ENCODE results near the gene C13orf46.
"Not testable (repeated sequence)": the region's sequence is repeated elsewhere in the genome, so short reads cannot be mapped to it uniquely, and the experiment has no call there.

C13orf46 gene

DNA sequence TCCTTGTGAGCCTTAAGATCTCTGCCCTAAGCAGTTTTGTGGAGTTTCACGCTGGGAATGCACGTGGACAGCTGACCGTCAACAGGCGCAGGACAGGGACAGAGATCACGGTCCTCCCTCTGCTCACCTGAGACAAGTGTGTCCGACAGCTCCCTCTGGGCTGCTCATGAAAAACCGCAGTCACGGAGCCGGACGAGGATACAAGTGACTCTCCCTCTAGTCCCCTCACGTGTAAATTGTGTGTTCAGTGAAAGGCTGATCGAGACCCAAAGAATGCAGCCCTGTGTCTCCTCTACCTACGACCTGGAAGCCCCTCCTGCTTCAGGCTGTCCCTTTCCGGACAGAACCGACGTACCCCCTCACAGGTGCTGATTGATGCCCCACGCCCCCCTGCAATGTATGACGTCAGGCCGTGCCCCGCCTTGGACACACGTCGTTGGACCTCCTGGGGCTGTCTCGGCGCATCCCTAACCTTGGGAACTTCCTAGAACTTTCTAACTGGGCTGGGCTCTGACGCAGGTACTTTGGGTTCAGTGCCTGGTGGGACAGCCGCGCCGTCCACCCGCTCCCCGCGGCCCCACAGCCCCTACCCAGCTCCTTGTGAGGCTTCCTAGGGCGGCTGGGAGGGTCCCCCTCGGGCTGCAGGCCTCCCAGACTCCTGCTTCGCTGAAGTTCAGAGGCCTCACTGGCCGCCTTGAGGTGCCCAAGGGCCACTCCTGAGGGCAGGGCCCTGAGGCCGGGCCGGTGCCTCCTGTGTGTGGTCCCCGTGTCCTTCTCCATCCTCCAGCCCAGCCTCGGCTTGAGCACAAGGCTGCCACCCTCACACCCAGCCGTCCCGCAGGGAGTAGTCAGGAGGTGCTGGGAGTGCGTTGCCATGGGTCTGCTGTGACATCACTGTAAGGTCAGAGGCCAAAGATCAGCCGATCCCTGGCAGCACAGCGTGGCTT is at the start of gene C13orf46:
Gene C13orf46, minus strand, starts transcription at position 859 of the 947 bp plus-strand sequence. Its CDS starts 79 bp downstream, at position 780.
- no peak for DNase-seq

DNA sequence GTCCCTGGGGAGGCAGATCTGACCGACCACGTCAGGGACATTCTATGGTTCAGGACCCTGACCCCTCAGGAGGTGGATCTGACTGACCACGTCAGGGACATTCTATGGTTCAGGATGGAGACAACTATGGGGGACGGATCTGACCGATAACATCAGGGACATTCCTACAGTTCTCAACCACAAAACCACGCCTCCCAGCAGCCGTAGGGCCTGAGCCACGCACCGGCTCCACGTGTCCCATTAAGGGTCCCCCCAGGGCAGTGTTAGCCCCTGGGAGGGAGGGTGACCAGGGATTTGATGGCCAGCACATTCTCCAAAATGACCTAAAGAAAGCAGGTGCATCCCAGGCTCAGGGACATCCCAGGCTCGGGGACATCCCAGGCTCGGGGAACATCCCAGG is 49.0 kb upstream of the C13orf46 start:
- DNase-seq: no peak

DNA sequence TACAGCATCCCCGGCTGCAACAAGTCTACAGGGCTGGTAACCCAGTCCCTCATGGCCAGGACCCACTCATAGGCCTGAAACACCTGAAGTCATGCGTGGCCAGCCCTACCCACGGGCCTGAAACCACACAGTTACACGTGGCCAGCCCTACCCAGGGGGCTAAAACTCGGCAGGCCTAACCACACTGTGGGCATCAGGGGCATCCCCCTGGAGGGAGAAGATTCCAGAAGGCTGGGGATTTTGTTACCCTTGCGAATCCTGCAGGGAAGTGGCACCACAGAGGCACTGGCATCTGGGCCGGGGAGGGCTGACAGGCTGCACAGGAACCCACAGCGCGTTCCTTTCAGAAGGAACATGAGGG is 48.4 kb upstream of the C13orf46 start:
- DNase-seq: no peak

DNA sequence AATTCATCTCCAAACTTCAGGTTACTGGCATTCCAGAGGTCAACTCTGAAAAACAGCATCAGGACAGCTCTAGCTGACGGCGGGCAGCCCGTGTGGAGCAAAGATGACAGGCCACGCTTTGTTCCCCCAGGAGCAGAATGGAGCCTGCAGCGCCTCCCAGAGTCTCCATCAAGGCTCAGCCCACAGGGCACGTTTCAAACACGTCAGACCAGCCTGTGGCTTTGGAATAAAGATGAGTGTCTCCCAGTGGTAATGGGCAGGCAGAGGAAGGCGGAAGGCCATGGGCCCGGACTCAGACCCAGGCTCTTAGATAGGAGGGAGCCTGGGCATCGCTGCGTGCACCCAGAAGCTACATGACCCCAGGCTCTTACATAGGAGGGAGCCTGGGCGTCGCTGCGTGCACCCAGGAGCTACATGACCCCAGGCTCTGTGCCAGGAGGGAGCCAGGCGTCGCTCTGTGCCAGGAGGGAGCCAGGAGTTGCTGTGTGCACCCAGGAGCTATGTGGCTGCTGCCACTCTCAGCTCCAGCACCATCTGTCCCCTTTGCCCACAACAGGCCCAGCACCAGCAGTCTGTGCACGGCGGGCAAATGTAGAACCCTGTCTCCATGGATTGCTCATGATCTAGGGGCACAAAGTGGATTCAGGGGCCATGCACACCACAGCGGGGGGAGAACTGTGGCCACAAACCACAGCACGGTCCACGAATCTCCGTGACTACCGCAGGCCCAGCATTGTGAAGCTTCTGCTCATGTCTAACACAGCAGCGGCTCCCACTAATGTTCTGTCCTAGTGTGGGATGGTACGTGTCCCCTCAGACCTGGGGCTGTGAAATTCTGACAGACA is 47.8 kb upstream of the C13orf46 start:
- no peak for DNase-seq

DNA sequence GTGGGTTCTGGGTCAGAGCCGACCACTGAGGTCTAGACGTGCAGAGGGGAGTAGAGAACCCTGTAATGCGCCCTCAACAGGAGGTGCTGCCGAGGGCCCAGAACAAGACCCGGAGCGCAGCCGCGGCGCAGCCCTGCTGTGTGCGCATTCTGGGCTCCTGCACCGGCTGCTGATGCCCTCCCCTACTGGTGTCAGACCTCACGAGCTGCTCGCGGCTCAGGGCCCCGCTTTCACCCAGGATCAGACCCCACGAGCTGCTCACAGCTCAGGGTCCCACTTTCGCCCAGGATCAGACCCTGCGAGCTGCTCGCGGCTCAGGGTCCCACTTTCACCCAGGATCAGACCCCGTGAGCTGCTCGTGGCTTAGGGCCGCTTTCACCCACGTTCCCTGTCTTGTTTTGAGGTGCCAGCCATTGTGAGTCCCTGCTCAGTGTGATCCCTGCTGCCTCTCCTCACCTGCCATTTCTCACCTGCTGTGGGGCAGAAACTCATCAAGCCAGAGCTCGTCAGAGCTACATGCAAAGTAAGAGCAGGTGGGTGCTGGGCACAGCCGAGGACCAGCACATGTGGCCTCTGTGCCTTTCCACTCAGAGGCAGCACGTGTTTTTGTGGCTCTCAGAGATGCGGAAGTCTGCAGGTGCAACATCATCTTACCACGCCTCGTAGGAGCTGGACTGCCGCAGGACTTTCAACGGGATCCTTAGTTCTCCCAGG is 47.0 kb upstream of the C13orf46 start:
- no peak for DNase-seq

DNA sequence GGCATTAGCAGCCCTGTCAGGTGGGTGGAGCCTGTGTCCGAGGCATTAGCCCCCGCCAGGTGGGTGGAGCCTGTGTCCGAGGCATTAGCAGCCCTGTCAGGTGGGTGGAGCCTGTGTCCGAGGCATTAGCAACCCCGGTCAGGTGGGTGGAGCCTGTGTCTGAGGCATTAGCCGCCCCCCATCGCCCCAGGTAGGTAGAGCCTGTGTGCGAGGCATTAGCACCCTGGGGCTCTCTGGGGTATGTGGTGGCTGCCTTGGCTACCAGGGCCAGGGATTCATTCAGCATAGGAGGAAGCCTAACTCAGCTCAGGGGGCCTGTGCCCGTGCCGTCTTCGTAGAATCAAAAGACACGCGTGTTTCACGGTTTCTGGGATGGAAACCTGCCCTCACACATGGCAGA is 46.3 kb upstream of the C13orf46 start:
- DNase-seq: not testable (repeated sequence)

DNA sequence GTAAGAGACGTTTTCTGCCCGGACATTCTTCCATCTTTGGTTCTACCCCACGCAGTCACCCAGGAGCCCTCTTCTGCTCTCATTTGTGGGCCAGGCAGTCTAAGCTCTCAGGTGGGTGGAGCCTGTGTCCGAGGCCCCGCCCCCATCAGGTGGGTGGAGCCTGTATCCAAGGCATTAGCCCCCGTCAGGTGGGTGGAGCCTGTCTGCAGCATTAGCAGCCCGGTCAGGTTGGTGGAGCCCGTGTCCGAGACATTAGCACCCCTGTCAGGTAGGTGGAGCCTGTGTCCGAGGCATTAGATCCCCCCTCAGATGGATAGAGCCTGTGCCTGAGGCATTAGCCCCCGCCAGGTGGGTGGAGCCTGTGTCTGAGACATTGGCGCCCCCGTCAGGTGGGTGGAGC is 45.5 kb upstream of the C13orf46 start:
- DNase-seq: peak; percentile 44

DNA sequence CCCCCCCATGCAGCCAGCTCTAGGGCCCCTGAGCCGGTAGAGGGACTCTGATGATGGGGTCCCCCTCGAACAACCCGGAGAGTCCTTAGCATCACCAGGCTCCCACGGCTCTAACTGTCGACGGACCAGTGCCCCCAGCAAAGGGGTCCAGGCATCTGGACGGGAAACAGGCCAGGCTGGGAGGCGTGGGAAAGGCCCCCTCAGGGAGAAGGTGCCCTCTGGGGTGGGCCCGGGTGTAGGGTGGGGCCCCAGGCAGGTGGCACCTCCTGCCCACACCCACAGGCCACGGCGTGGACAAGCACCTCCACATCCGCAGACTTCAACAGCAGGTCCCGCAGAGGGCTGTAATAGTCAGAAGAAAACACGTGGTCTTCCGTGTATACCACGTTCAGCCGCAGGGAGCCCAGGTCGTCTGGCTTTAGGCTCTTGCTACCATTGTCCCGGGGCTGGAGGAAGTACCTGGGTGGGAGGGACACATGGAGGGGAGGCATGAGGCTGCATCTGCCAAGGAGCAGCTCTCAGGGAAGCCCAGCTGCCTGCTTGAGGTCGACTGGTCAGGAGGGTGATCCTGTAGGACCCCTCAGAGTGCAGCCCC is 44.7 kb upstream of the C13orf46 start:
- no peak for DNase-seq

DNA sequence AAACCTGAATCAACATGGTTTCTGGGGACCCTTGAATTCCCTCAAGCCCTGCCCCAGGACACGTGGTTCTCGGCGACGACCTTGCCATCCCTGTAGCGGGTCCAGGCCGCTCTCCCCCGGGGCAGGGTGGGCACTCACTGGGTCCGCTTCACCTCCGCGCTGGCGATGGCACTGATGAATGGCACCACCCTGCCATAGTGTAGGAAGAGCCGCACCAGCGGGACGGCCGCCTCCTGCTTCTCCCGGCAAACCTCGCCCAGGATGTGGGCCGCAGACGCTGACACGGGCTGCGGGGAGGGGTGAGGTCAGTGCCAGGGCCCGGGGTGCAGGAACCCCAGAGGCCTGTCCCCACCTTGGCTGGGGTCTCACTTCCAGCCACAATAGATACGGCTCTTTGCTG is 44.1 kb upstream of the C13orf46 start:
- no peak for DNase-seq

DNA sequence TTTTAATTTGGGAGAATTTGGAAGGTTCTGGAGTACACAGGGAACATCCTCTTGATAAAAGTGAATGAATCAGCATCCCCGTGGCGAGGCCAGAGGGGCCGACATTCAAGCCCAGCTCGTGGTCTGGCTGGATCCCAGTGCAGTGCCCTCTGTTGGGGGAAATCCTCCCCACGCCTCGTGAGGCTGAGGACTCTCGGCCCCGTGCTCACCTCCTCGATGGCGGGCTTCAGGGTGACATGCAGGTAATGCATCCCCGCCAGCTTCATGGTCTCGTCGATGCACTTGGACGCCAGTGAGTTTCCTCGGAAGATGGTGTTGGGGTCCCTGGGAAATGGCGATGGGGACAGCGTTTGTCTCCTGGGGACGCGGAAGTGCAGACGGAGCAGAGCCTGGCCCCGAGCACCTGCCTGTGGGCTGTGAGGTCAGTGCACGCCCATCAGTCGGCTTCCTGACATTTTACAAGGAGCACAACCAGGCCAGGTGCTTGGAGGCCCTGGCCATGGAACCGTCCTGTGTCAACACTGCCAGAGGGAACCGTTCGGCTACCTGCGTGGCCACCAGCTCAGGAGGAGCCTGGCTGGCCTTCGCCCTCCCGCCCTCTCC is 43.3 kb upstream of the C13orf46 start:
- no peak for DNase-seq

DNA sequence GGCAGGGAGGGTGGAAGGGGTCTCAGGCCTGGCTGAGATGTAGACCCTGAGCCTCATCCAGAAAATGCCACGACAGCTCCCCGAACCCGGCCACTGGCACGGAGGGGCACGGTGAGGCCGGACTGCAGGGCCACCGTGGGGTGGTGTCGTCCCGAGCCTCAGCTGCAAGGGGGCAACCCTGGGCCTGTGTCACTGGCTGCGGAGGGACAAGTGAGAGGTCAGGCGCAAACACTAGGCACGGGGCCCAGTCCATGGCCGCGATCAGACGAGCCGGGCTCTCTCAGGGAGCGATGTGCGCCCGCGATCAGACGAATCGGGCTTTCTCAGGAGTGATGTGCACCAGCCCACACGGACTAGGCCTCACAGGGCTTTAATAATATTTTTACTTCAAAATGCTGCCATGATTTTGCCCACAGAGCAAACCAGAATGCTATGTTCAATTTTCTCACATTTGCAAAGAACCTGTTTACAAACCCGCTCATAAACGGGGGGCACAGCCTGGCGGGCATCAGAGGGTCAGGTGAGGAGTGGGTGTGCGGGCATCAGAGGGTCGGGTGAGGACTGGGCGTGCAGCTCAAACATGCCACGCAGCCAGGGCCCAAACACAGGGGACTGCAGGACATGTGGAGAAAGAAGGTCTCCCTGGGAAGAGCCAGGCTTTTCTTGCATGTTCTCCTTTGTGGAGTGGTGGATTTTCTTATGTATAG is 42.6 kb upstream of the C13orf46 start:
- no peak for DNase-seq

DNA sequence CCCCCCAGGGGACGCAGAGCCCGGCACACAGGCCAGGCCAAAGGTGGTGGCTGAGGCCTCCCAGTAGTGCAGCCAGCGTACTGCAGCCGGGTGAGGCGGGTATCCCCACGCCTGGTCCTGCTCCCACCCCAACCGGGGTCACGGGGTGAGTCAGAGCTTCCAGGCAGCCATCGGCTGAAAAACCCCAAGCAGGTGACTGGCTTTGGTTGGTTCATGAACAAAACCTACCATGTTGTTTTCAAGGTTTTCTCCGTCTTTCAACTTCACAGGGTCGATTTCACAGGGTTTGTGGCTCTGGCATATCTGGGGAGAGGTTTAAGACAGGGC is 42.1 kb upstream of the C13orf46 start:
- no peak for DNase-seq

DNA sequence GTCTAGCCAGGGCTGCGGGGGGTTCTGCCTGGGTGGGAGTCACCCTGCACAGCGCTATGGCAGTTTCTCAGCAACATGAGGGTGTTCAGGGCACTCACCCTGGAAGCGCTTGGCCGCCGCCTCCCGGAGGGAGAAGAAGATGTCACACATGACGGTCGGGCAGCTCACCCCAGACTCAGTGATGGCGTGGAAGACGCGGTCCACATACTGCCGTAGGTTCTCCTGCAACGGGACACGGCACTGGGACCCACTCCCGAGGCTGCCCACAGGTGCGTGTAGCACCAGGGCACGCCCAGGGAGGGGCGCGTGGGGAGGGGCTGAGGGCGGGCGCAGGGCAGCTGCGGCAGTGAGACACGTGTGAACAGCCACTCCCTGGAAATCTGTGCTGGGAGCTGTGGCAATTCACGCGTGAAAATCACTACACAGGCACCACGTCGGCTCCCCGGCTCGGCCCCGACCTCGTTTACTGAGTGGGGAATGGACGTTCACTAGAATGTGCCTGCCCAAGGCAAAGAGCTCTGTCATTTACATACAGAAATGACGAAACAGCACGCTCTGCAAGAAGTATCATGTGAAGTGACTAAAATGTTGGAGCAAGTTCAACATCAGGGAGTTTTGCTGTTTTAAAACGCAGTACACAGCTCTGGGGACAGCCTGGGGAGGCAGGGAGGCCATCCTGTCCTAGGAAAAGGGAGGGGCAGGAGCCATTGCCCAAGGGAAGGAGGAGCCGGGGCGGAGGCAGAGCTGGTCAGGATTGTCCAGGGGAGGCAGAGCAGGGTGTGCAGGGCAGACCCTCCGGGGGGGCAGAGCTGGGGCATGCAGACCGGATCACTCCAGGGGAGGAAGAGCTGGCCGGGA is 41.5 kb upstream of the C13orf46 start:
- no peak for DNase-seq

DNA sequence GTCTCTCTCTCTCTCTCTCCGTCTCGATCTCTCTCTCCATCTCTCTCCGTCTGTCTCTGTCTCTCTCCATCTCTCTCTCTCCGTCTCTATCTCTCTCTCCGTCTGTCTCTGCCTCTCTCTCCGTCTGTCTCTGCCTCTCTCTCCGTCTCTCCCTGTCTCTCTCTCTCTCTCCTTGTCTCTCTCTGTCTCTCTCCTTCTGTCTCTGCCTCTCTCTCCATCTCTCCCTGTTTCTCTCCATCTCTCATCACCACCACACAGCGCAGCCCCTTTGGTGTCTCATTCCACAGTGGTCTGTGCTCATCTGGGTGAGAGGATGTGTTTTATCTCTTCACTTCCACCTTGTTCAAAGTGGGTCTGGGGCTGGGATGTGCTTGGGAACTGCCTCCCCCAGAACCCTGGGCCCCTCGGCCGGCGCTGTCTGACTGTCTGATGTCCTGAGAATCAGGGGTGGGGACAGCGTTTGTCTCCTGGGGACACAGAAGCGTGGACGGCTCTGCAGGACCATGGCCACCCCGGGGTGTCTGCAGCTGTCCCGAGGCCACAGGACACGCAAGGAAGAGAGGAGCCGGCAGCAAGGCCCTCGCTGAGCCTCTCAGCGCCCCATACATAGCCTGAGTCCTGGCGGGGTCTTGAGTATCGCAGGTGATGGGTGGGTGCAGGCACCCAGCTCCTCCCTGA is 40.2 kb upstream of the C13orf46 start:
- no peak for DNase-seq

DNA sequence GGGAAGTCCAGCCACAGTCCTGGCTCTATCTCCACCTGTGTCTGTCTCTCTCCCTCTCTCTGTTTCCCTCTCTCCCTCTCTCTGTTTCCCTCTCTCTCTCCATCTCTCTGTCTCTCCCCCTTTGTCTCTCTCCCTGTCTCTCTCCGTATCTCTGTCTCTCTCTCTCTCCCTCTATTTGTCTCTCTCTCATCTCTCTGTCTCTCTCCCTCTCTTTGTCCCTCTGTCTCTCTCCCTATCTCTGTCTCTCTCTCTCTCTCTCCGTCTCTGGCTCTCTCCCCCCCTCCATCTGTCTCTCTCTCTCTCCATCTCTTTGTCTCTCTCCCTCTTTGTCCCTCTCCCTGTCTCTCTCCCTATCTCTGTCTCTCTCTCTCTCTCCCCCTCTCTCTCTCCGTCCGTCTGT is 39.5 kb upstream of the C13orf46 start:
- no peak for DNase-seq

DNA sequence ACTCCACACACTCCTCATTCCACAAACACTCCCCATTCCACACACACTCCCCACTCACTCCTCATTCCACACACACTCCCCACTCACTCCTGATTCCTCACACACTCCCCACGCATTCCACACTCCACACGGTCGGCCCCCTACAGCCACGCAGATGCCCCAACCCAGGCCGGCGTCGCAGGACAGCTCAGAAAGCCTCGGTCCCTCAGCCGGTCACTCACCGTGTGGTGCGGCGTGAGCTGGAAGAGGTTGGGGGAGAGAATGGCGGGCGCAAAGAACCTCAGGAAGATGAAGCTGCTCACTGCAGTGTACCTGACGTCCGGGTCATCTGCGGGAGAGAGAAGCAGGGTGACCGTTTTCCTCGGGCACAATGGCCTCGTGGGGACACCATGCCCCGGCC is 39.0 kb upstream of the C13orf46 start:
- DNase-seq: no peak

DNA sequence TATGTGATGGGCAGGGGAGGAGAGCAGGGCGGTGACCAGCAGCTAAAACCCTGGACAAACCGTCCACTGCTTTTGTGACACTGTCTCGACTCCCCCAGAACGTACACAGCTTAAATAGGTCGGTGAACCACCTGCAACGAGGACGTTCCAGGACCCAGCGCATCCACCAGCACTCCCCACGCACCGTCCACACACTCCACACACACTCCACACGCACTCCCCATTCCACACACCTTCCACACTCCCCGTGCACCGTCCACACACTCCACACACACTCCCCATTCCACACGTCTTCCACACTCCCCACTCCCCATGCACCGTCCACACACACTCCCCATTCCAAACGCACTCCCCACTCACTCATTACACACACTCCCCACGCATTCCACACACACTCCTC is 38.3 kb upstream of the C13orf46 start:
- DNase-seq: no peak

DNA sequence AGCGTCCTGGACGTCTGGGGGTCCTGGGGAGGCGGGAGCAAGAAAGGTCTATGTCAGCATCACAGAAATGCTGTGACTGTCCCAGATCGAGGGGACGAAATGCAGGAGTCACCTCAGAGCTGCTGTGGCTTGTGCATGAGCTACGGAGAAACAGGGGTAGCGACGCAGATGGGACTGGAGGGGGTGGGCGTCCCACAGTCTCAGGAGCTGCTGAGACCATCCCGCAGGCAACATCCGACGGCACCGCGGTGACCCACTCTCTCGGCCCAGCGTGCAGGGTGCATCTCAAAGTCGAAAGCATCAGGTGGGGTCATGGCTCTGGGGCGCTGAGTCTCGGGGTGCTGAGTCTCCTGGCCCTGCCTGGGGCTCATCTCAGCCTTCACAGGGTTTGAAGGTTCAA is 37.4 kb upstream of the C13orf46 start:
- no peak for DNase-seq

DNA sequence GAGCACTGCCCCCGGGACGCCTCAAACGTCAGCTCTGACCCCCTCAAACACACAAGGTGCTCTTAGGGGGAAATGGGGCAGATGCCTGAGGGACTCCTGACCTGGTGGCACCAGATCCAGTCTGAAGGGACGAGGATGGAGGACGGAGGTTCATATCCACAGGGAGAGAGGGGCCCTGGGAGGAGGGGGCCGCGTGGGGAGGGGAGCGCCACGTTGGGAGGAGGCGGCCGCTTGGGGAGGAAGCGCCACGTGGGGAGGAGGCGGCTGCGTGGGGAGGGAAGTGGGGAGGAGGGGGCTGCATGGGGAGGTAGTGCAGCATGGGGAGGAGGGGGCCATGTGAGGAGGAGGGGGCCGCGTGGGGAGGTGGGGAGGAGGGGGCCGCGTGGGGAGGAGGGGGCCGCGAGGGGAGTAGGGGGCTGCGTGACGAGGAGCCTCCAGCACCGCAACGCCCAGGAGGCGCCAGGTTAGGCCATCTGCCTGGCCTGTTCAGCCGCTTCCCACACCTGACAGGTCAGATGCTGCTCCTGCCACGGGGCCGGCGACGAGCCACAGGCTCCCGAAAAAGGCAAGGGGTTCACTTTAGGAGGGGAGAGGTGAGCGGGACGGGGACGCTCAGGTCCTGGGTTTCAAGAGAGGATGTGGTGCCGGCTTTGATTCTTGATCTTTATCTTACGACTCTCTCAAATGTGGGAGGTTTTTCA is 36.7 kb upstream of the C13orf46 start:
- no peak for DNase-seq
